Measurements from ENCODE around the gene CTPS2. TPM values are rescaled to one million over a fixed set of nuclear protein-coding genes. Genes with fewer than 3 reads are reported as not detected.
"Not testable (repeated sequence)": the region's sequence is repeated elsewhere in the genome, so short reads cannot be mapped to it uniquely, and the experiment has no call there.

The CTPS2 gene
- total RNA-seq, 1 donor from 2014 or later, result 16.4 TPM

- no peak for DNase-seq (ENCODE audit: low read depth)
- TF ChIP-seq CTCF (conservative IDR thresholded peaks at IDR 0.05; ENCODE audit: low read depth, low read length), result no peak
- no peak overlapping the region for H3K4me3 ChIP-seq (ENCODE audit: low read depth, low read length)
Observed at GRCh38 chrX:16629909-16630308, 82.6 kb downstream of the CTPS2 start.

- TF ChIP-seq CTCF (conservative IDR thresholded peaks at IDR 0.05; ENCODE audit: low read depth, low read length), result no peak
- DNase-seq (ENCODE audit: low read depth), result no peak
- no peak overlapping the region for H3K4me3 ChIP-seq (ENCODE audit: low read depth, low read length)
Observed at GRCh38 chrX:16628946-16629595, 83.4 kb downstream of the CTPS2 start.

- not testable (repeated sequence) for DNase-seq (ENCODE audit: low read depth); H3K4me3 ChIP-seq (ENCODE audit: low read depth, low read length)
Observed at GRCh38 chrX:16628511-16628910, 84.0 kb downstream of the CTPS2 start.

GRCh38 chrX:16619024-16619423, 93.4 kb downstream of the CTPS2 start:
- H3K4me3 ChIP-seq (ENCODE audit: low read depth, low read length), result no peak overlapping the region
- DNase-seq (ENCODE audit: low read depth), result no peak
- no peak for TF ChIP-seq CTCF (conservative IDR thresholded peaks at IDR 0.05; ENCODE audit: low read depth, low read length)

- no peak for DNase-seq (ENCODE audit: low read depth)
- no peak overlapping the region for H3K4me3 ChIP-seq (ENCODE audit: low read depth, low read length)
- TF ChIP-seq CTCF (conservative IDR thresholded peaks at IDR 0.05; ENCODE audit: low read depth, low read length), result no peak
Observed at GRCh38 chrX:16618422-16618821, 94.0 kb downstream of the CTPS2 start.

- no peak for DNase-seq (ENCODE audit: low read depth)
- no peak overlapping the region for H3K4me3 ChIP-seq (ENCODE audit: low read depth, low read length)
- no peak for TF ChIP-seq CTCF (conservative IDR thresholded peaks at IDR 0.05; ENCODE audit: low read depth, low read length)
Observed at GRCh38 chrX:16617382-16617781, 95.1 kb downstream of the CTPS2 start.

- no peak for TF ChIP-seq CTCF (conservative IDR thresholded peaks at IDR 0.05; ENCODE audit: low read depth, low read length)
- H3K4me3 ChIP-seq (ENCODE audit: low read depth, low read length), result no peak overlapping the region
- no peak for DNase-seq (ENCODE audit: low read depth)
Observed at GRCh38 chrX:16612257-16612897, 100.1 kb downstream of the CTPS2 start.

GRCh38 chrX:16610654-16611053, 101.8 kb downstream of the CTPS2 start:
- not testable (repeated sequence) for DNase-seq (ENCODE audit: low read depth); H3K4me3 ChIP-seq (ENCODE audit: low read depth, low read length)
